SK-N-SH treated with all-trans-retinoic acid at 6 μM for 48 hours (cell line): ENCODE measurements around the gene MGARP.
"Not testable (repeated sequence)": the region's sequence is repeated elsewhere in the genome, so short reads cannot be mapped to it uniquely, and the experiment has no call there.

Experiments used
- ATAC-seq: fragments of 200-7000 bp; cut with Tn5 transposase; 3 replicates; pipeline ENCODE4 v1.9.1; 2020; ENCODE audit warnings: mild to moderate bottlenecking, moderate library complexity
- ARNTL ChIP-seq: fragments of 450-650 bp; formaldehyde crosslinking; IDR thresholded peaks from 2 replicates; pipeline ENCODE4 v1.5.0; 2020; ENCODE audit warnings: low read depth, mild to moderate bottlenecking, moderate library complexity, borderline replicate concordance
- BACH2 ChIP-seq: fragments of 250-450 bp; sonication (Bioruptor Pico); IDR thresholded peaks from 2 replicates; pipeline ENCODE4 v1.9.0; 2021; ENCODE audit warnings: mild to moderate bottlenecking, borderline replicate concordance
- CREB5 ChIP-seq: fragments of 250-450 bp; sonication (Bioruptor Pico); IDR thresholded peaks from 2 replicates; pipeline ENCODE4 v1.5.1; 2020; ENCODE audit warnings: low read depth, mild to moderate bottlenecking, moderate library complexity
- CSDC2 ChIP-seq: fragments of 250-450 bp; sonication (Bioruptor Pico); IDR thresholded peaks from 2 replicates; pipeline ENCODE4 v1.5.0; 2020; ENCODE audit warnings: mild to moderate bottlenecking, moderate library complexity
- CSRNP3 ChIP-seq: fragments of 250-450 bp; sonication (Bioruptor Pico); IDR thresholded peaks from 2 replicates; pipeline ENCODE4 v1.5.1; 2021; ENCODE audit warnings: mild to moderate bottlenecking, moderate library complexity
- ESRRG ChIP-seq: fragments of 250-450 bp; sonication (Bioruptor Pico); IDR thresholded peaks from 2 replicates; pipeline ENCODE4 v1.6.1; 2021; ENCODE audit warnings: mild to moderate bottlenecking
- GLIS3 ChIP-seq: fragments of 250-450 bp; sonication (Bioruptor Pico); IDR thresholded peaks from 2 replicates; pipeline ENCODE4 v1.5.0; 2020; ENCODE audit warnings: mild to moderate bottlenecking, moderate library complexity
- ISL1 ChIP-seq: fragments of 250-450 bp; sonication (Bioruptor Pico); IDR thresholded peaks from 2 replicates; pipeline ENCODE4 v2.1.2; 2022; ENCODE audit warnings: mild to moderate bottlenecking, moderate library complexity
- OSR1 ChIP-seq: fragments of 250-450 bp; sonication (Bioruptor Pico); IDR thresholded peaks from 2 replicates; pipeline ENCODE4 v1.8.0; 2022; ENCODE audit warnings: moderate library complexity, mild to moderate bottlenecking, inconsistent platforms
- PATZ1 ChIP-seq: fragments of 250-450 bp; sonication (Bioruptor Pico); IDR thresholded peaks from 2 replicates; pipeline ENCODE4 v1.8.0; 2020; ENCODE audit warnings: mild to moderate bottlenecking, moderate library complexity, borderline replicate concordance
- POU6F1 ChIP-seq: fragments of 250-450 bp; sonication (Bioruptor Pico); IDR thresholded peaks from 2 replicates; pipeline ENCODE4 v1.8.0; 2021; ENCODE audit warnings: low read depth, mild to moderate bottlenecking, moderate library complexity, borderline replicate concordance
- PPARA ChIP-seq: fragments of 250-450 bp; sonication (Bioruptor Pico); IDR thresholded peaks from 2 replicates; pipeline ENCODE4 v1.5.0; 2020; ENCODE audit warnings: mild to moderate bottlenecking, borderline replicate concordance
- RARB ChIP-seq: fragments of 250-450 bp; sonication (Bioruptor Pico); IDR thresholded peaks from 2 replicates; pipeline ENCODE4 v1.8.0; 2021; ENCODE audit warnings: mild to moderate bottlenecking, moderate library complexity
- SNAI2 ChIP-seq: fragments of 250-450 bp; sonication (Bioruptor Pico); IDR thresholded peaks from 2 replicates; pipeline ENCODE4 v1.5.0; 2020; ENCODE audit warnings: mild to moderate bottlenecking, moderate library complexity
- TCF4 ChIP-seq: fragments of 250-450 bp; sonication (Bioruptor Pico); IDR thresholded peaks from 2 replicates; pipeline ENCODE4 v1.8.0; 2021; ENCODE audit warnings: mild to moderate bottlenecking, moderate library complexity, borderline replicate concordance
- TOX ChIP-seq: fragments of 250-450 bp; sonication (Bioruptor Pico); IDR thresholded peaks from 2 replicates; pipeline ENCODE4 v1.8.0; 2021; ENCODE audit warnings: mild to moderate bottlenecking, moderate library complexity, borderline replicate concordance
- TSHZ2 ChIP-seq: fragments of 250-450 bp; sonication (Bioruptor Pico); IDR thresholded peaks from 2 replicates; pipeline ENCODE4 v1.5.0; 2020; ENCODE audit warnings: mild to moderate bottlenecking, moderate library complexity
- ZC3H10 ChIP-seq: fragments of 250-450 bp; sonication (Bioruptor Pico); IDR thresholded peaks from 2 replicates; pipeline ENCODE4 v1.5.1; 2021; ENCODE audit warnings: mild to moderate bottlenecking, moderate library complexity
- ZFP3 ChIP-seq: fragments of 250-450 bp; sonication (Bioruptor Pico); IDR thresholded peaks from 2 replicates; pipeline ENCODE4 v1.5.0; 2020; ENCODE audit warnings: mild to moderate bottlenecking, moderate library complexity
- ZFP30 ChIP-seq: fragments of 450-650 bp; formaldehyde crosslinking; IDR thresholded peaks from 2 replicates; pipeline ENCODE4 v1.5.0; 2022; ENCODE audit warnings: mild to moderate bottlenecking, moderate library complexity
- ZNF565 ChIP-seq: fragments of 450-650 bp; formaldehyde crosslinking; conservative IDR thresholded peaks from 2 replicates; pipeline ENCODE4 v1.5.0; 2020; ENCODE audit warnings: low read depth, mild to moderate bottlenecking, moderate library complexity
- ZNF70 ChIP-seq: fragments of 450-650 bp; formaldehyde crosslinking; IDR thresholded peaks from 2 replicates; pipeline ENCODE4 v1.5.0; 2020; ENCODE audit warnings: mild to moderate bottlenecking, moderate library complexity
- ZNF8 ChIP-seq: fragments of 450-650 bp; formaldehyde crosslinking; IDR thresholded peaks from 2 replicates; pipeline ENCODE4 v1.5.0; 2020; ENCODE audit warnings: mild to moderate bottlenecking, moderate library complexity

Gene MGARP

GRCh38 chr4:139314047-139314800, 34.2 kb upstream of the MGARP start:
- ATAC-seq: no peak
- TF ChIP-seq OSR1 (CRISPR knock-in tag): no peak

- not testable (repeated sequence) for ATAC-seq
Measured at GRCh38 chr4:139313414-139313813, 33.4 kb upstream of the MGARP start.

- no peak for ATAC-seq
- no peak for TF ChIP-seq ARNTL
- TF ChIP-seq TOX (CRISPR knock-in tag): no peak
- TF ChIP-seq ESRRG (CRISPR knock-in tag): no peak
- TF ChIP-seq POU6F1 (CRISPR knock-in tag): no peak
- no peak for TF ChIP-seq TCF4 (CRISPR knock-in tag)
- TF ChIP-seq OSR1 (CRISPR knock-in tag): no peak
- TF ChIP-seq ZNF8 (CRISPR knock-in tag): no peak
- TF ChIP-seq PPARA: no peak
- no peak for TF ChIP-seq TSHZ2 (CRISPR knock-in tag)
- no peak for TF ChIP-seq GLIS3 (CRISPR knock-in tag)
- TF ChIP-seq PATZ1 (CRISPR knock-in tag): no peak
- no peak for TF ChIP-seq ZNF70 (CRISPR knock-in tag)
- no peak for TF ChIP-seq CSDC2
- no peak for TF ChIP-seq SNAI2 (CRISPR knock-in tag)
- TF ChIP-seq BACH2 (CRISPR knock-in tag): no peak
- TF ChIP-seq ZFP3: no peak
- no peak for TF ChIP-seq ZFP30 (CRISPR knock-in tag)
- no peak for TF ChIP-seq ISL1 (CRISPR knock-in tag)
- TF ChIP-seq CREB5 (CRISPR knock-in tag): no peak
Measured at GRCh38 chr4:139312552-139313332, 32.7 kb upstream of the MGARP start.

- ATAC-seq: peak; percentile 50
- no peak for TF ChIP-seq ARNTL
- no peak for TF ChIP-seq TOX (CRISPR knock-in tag)
- TF ChIP-seq ZNF565 (CRISPR knock-in tag): no peak
- TF ChIP-seq BACH2 (CRISPR knock-in tag): no peak
- TF ChIP-seq RARB (CRISPR knock-in tag): no peak
- TF ChIP-seq PATZ1 (CRISPR knock-in tag): no peak
- no peak for TF ChIP-seq ZNF70 (CRISPR knock-in tag)
- TF ChIP-seq SNAI2 (CRISPR knock-in tag): no peak
- no peak for TF ChIP-seq ZC3H10 (CRISPR knock-in tag)
- TF ChIP-seq CSRNP3: no peak
- TF ChIP-seq OSR1 (CRISPR knock-in tag): no peak
- no peak for TF ChIP-seq PPARA
Measured at GRCh38 chr4:139311909-139312308, 31.9 kb upstream of the MGARP start.
